Fibroblast of peridontal ligament (primary cell): Measurements from ENCODE around the gene RIPOR3.
A peak's percentile ranks its signal among the peaks of the same experiment; 100 is the strongest.

Experiments
- DNase-seq: peaks from one replicate; pipeline ENCODE4 v3.0.0-alpha.2; 2010; ENCODE audit errors: extremely low read depth

RIPOR3 gene

GRCh38 chr20:50589548-50590347, 101.6 kb downstream of the RIPOR3 start:
- no peak for DNase-seq

GRCh38 chr20:50588034-50588736, 103.2 kb downstream of the RIPOR3 start:
- peak; percentile 51 for DNase-seq

DNA sequence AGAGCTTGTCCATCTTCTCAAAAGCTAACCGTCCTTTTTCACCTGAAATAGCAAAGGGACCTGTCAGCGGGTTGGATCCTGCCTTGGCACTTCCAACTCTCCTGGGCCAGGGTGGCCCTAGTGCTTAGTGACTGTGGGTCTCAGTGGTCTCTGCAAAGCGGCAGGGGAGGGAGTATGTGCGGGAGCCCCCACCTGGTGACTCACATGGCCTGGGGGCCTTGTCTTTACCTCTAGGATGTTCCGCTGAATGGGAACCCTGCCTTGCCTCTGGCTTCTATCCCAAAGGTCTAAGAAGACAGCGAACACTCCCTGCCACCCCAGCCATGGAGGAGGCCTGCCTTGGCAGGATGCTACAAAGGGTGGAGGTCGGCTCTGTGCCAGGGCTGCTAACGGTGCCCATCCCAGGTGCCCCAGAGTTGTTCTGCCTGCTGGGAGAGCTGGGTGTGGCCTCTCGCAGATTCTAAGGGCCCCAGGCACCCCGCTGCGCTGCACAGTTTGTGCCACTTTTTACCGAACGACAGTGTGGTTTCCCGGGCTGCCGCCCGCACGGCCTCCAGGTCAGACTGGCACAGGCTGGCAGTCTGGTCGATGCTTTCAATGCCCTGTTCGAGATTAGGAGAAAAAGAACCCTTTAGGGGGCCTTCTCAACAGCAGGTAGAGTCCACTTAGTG, 103.9 kb downstream of the RIPOR3 start:
- DNase-seq: no peak

DNA sequence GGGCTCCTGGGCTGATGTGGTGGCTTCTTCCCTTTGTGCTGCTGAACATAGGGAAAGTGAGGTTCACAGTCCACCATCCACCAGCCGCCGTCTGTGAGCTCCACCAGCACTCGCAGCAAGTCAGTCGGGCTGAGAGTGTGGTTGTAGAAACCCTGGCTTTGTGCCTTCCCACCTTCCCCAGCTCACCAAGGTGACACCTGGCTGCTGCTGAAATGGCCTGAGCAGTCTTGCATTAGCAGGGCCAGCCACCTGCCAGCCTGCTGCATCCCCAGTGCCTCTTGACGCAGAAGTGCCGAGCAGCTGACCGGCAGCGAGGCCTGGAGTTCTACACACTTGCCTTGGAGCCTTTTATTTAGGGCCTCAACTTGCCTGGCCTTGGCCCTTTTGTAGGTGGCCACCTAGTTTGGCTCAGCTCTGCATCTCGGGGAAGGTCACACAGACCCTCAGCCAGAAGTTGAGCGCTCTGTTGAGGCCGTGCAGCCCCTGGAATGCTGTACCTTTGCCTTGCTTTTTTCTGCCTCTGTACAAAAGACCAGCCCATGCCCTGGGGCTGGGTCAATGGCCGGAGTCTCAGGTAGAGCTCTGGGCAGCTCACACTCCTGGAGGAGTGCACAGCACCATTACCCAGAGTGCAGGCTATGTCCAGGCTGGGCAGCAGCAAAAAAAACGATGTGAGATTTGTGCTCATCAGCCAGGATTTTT, 104.7 kb downstream of the RIPOR3 start:
- no peak for DNase-seq

DNA sequence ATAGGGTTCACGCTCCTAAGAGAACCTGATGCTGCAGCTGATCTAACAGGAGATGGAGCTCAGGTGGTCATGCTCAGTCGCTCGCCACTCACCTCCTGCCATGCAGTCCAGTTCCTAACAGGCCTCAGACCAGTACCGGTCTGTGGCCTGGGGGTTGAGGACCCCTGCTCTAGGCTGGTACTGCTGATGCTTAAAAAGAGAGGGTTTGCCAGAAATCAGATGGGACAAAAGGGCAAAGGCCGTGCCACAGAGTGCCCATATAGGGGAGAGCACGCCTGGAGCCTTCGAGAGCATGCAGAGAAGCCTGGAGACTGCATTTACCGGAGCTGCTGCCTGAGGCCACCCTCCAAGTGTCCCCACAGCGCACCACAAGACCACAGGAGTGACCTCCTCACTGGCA, 105.7 kb downstream of the RIPOR3 start:
- DNase-seq: no peak

DNA sequence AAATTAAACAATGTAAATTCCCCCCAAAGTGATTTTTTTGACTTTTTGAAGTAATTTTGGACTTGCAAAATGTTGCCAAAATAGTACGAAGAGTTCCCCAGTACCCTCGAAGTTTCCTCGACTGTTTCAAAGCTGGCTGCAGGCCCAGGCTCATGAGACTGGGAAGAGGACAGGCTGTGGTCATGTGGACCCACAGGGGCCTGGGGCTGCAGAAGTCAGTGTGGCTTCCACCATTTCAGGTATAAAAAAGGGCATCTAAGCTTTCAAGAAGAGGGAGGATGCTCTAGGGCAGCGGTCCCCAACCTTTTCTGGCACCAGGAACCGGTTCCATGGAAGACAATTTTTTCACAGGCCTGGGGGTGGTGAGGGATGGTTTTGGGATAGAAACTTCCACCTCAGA, 106.1 kb downstream of the RIPOR3 start:
- no peak for DNase-seq

DNA sequence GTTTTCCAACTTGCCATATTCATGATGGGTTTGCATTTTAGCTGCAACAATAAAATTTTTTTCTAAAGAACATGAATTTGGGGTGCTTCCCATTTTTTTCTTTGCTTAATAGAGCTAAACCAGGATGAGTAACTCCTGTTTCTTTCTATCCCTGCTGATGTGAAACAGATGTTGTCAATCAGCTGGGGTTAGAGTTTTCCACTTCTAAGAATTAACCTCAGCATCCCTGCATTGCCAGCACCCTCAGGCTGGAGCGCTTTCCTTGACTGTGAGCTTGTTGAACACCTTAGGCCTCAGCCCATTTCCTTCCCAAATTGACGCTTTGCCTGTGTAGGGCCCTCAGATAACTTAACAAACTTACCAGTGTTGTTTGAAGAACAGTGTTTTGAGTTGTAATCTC, 106.7 kb downstream of the RIPOR3 start:
- peak; percentile 63 for DNase-seq

DNA sequence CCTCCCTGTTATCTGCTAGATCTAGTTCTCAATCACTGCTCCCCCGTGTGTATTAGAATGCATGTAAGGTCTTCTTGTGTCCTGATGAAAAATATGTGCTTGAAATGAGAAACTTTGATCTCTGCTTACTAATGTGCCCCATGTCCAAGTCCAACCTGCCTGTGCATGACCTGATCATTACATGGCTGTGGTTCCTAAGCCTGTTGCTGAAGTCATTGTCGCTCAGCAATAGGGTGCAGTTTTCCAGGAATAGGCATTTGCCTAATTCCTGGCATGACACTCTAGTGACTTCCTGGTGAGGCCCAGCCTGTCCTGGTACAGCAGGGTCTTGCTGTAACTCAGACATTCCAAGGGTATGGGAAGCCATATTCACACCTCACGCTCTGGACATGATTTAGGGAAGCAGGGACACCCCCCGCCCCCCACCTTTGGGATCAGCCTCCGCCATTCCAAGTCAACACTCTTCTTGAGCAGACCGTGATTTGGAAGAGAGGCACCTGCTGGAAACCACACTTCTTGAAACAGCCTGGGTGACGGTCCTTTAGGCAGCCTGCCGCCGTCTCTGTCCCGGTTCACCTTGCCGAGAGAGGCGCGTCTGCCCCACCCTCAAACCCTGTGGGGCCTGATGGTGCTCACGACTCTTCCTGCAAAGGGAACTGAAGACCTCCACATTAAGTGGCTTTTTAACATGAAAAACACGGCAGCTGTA, 107.7 kb downstream of the RIPOR3 start:
- DNase-seq: no peak

GRCh38 chr20:50582591-50583234, 108.6 kb downstream of the RIPOR3 start:
- DNase-seq: no peak

GRCh38 chr20:50582092-50582491, 109.2 kb downstream of the RIPOR3 start:
- no peak for DNase-seq

GRCh38 chr20:50580842-50581544, 110.3 kb downstream of the RIPOR3 start:
- DNase-seq: no peak

- peak; percentile 54 for DNase-seq
These were observed 111.2 kb downstream of the RIPOR3 start for GRCh38 chr20:50580016-50580747.

DNA sequence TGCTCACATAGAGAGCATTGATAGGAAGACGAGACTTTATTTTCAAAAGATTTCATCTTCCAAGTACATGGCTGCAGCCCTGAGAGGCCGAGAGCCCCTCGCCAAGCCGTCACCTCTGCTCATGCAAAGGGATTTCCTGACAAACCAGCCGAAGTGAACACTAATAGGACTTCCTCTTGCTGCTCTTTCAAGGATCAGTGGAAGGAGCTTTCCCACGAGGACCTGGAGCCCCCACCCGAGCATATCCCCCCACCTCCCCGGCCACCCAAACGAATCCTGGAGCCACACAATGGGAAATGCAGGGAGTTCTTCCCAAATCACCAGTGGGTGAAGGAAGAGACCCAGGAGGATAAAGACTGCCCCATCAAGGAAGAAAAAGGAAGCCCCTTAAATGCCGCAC, 111.8 kb downstream of the RIPOR3 start:
- no peak for DNase-seq

- no peak for DNase-seq
These were observed 112.6 kb downstream of the RIPOR3 start for GRCh38 chr20:50578778-50579165.

DNA sequence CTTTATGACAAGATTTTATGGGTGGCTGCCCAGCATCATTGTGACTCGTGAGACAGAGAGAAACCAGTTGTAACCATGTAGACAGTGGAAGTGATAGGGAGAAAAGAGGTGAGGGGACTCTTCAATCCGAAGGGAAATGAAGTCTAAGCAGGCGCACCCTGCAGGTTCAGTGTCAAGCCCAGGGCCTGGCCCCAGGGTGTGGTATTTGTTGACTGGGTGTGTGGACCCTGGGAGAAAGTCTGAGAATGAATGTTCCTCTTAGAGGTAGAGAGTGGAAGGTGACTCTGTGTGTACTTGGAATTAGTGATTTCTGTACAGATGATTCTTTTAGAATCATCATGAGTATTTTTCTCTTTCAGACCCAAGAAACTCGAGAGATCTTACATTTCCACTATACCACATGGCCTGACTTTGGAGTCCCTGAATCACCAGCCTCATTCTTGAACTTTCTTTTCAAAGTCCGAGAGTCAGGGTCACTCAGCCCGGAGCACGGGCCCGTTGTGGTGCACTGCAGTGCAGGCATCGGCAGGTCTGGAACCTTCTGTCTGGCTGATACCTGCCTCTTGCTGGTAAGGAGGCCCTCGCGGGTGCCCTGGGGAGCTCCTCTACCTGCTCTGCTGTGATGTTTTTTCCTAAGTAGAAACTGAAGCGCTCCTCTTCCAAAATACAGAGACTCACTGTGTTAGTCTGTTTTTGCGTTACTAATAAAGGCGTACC, 113.1 kb downstream of the RIPOR3 start:
- DNase-seq: no peak

DNA sequence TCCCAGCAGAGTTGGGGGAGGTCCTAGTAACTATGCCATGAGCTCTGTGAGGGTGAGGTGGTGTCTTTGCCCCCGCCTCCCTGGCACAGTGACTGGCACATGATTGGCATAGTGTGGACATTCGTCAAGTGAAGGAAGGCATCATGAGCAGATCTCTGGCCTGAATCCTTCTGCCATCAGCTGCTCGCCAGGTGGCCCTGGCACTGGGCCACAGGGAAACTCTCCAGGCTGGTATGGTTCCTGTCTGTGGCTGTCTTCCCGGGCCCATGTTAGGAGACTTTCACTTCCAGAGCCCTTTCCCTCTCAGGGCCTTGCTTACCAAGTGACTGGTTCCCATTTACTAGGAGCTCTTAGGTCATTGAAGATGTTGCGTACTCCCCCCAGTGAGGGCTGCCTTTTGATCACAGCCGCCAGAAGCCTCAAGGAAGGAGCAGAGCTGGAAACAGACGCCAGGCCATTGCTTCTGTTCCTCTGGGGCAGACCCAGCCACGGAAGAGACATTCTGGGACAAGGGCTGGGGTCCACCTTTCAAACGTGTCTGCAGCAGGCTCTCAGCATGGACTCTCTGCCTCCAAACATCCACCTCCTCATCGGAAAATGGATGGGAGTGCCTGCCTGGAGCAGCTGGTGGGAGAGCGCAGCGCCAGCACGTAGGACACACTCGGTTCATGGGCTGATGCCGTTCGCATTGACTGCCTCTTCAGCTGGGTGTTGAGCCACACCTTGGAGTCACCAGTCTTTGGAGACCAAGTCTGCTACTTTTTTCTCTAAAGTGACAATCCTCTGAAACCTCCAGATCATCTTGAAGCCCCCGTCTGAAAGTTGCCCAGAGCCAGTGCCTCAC, 113.9 kb downstream of the RIPOR3 start:
- no peak for DNase-seq

DNA sequence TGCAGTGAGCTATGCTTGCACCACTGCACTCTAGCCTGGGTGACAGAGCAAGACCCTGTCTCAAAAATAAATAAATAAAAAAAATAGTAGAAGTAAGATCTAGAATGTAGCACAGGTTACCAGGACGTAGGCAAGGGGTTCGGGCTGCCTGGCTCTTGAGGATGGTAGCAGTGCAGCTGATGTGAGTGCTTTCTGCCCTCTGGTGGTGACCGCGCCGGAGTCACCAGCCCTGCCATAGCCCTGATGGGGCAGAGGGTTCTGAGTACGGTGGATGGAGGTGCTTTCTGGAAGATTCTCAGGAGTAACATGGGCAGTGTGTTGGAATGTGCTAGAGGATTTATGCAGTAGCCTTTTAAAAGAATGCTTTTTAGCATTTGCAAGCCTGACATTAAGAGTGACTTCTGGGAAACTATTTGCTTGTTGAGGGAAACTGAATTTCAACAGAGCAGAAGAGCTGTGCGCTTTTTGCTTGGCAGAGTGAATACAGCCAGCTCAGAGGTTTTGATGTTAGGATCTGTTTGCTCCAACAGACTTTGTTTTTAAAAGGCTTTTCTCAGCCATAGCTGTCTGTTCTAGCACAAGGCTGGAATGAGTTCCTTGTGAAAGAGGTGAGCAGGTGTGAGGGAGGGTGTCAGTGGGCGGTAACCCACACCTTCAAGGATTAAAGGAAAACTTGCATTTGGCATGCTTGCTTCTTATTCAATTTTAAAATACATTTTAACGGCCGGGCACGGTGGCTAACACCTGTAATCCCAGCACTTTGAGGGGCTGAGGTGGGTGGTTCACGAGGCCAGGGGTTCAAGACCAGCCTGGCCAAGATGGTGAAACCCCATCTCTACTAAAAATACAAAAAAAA, 115.2 kb downstream of the RIPOR3 start:
- peak; percentile 61 for DNase-seq
